HG03432 (cell line): ENCODE results near the gene MRPL10.

Experiments used
- ATAC-seq: cut with Tn5 transposase; IDR thresholded peaks from one replicate; pipeline ENCODE4 v1.9.1; 2021; ENCODE audit warnings: mild to moderate bottlenecking, moderate library complexity; ENCODE audit not compliant: unreplicated experiment

MRPL10 gene

GRCh38 chr17:47831003-47831933 is at the start of gene MRPL10, which contains the start of gene LRRC46:
Gene MRPL10, minus strand, starts transcription at chr17:47831541. Its CDS starts 30 bp downstream, at chr17:47831511.
Gene LRRC46, plus strand, starts transcription at chr17:47831670. Its CDS starts 320 bp downstream, at chr17:47831990.
- peak; percentile 83 for ATAC-seq

GRCh38 chr17:47879776-47880454 is 48.6 kb upstream of the MRPL10 start:
- no peak for ATAC-seq

GRCh38 chr17:47879028-47879585 is 47.8 kb upstream of the MRPL10 start:
- ATAC-seq: no peak

- no peak for ATAC-seq
These were observed 47.1 kb upstream of the MRPL10 start for GRCh38 chr17:47878203-47879027.

- no peak for ATAC-seq
These were observed 46.2 kb upstream of the MRPL10 start for GRCh38 chr17:47877368-47878034.

- no peak for ATAC-seq
These were observed 44.0 kb upstream of the MRPL10 start for GRCh38 chr17:47875011-47875985.

- ATAC-seq: no peak
These were observed 42.1 kb upstream of the MRPL10 start for GRCh38 chr17:47873200-47874090.

GRCh38 chr17:47872651-47873161 is 41.4 kb upstream of the MRPL10 start:
- ATAC-seq: no peak

- ATAC-seq: no peak
These were observed 40.8 kb upstream of the MRPL10 start for GRCh38 chr17:47872019-47872650.

GRCh38 chr17:47871048-47871447 is 39.7 kb upstream of the MRPL10 start:
- ATAC-seq: no peak

- ATAC-seq: no peak
These were observed 38.7 kb upstream of the MRPL10 start for GRCh38 chr17:47870056-47870455.

GRCh38 chr17:47869114-47869513 is 37.8 kb upstream of the MRPL10 start:
- no peak for ATAC-seq

GRCh38 chr17:47867813-47868533 is 36.6 kb upstream of the MRPL10 start:
- no peak for ATAC-seq

GRCh38 chr17:47866941-47867340 is 35.6 kb upstream of the MRPL10 start:
- ATAC-seq: no peak

GRCh38 chr17:47864791-47865216 is 33.5 kb upstream of the MRPL10 start:
- ATAC-seq: no peak

GRCh38 chr17:47862621-47863440 is 31.5 kb upstream of the MRPL10 start:
- ATAC-seq: no peak
